GM23248 (cell line): ENCODE results near the gene PCDHA5.
"Not testable (repeated sequence)": the region's sequence is repeated elsewhere in the genome, so short reads cannot be mapped to it uniquely, and the experiment has no call there.

ENCODE experiments used
- EZH2 ChIP-seq: fragments of 200-600 bp; sonication (generic); IDR thresholded peaks from 2 replicates; pipeline ENCODE4 v1.6.1; 2018; ENCODE audit warnings: antibody characterized with exemption, mild to moderate bottlenecking; ENCODE audit not compliant: insufficient read depth, poor library complexity, severe bottlenecking
- EZH2phosphoT487 ChIP-seq: fragments of 200-600 bp; sonication (generic); IDR thresholded peaks from 2 replicates; pipeline ENCODE4 v1.6.1; 2018; ENCODE audit warnings: antibody characterized with exemption, moderate library complexity, mild to moderate bottlenecking, low read depth; ENCODE audit not compliant: insufficient read depth

- TF ChIP-seq EZH2, EZH2phosphoT487: not testable (repeated sequence)
Measured at GRCh38 chr5:140822969-140823368, 1.6 kb downstream of the PCDHA5 start.
